ENCODE measurements around the gene PANK2.
"Not testable (repeated sequence)": the region's sequence is repeated elsewhere in the genome, so short reads cannot be mapped to it uniquely, and the experiment has no call there.

PANK2 gene

GRCh38 chr20:3906744-3907721 lies 17.8 kb downstream of the PANK2 start:
- H3K18ac ChIP-seq (ENCODE audit: low read length); H3K23ac ChIP-seq (ENCODE audit: low read depth, low read length, poor library complexity); H3K9me3 ChIP-seq (replicated peaks in 1 of 2; ENCODE audit: control insufficient read depth in 2 of 2, insufficient read depth in 1 of 2, low read depth in 1 of 2, low read length in 2 of 2); H4K8ac ChIP-seq (ENCODE audit: low read depth, low read length); H3K27me3 ChIP-seq (ENCODE audit: control insufficient read depth in 3 of 3, insufficient read depth in 3 of 3, low read depth in 1 of 3, low read length in 3 of 3); H4K91ac ChIP-seq (ENCODE audit: low read depth, low read length, poor library complexity); H3K4me1 ChIP-seq (ENCODE audit: control insufficient read depth in 2 of 2, insufficient read depth in 1 of 2, low read depth in 1 of 2, low read length in 2 of 2); H2AFZ ChIP-seq (ENCODE audit: low read length); H3K79me1 ChIP-seq (ENCODE audit: low read depth, low read length); H3K9ac ChIP-seq (ENCODE audit: low read depth, low read length, poor library complexity); H2BK15ac ChIP-seq (ENCODE audit: low read length); H2BK120ac ChIP-seq (ENCODE audit: low read depth, low read length); H2BK5ac ChIP-seq (ENCODE audit: low read length); H3K4ac ChIP-seq (ENCODE audit: low read length); H2AK5ac ChIP-seq (ENCODE audit: low read depth, low read length); H2BK12ac ChIP-seq (ENCODE audit: low read length); H3K27ac ChIP-seq (replicated peaks; ENCODE audit: low read length); H3K4me2 ChIP-seq (ENCODE audit: insufficient read depth, low read length, poor library complexity, severe bottlenecking); DNase-seq (ENCODE audit: low spot score); H3K14ac ChIP-seq (ENCODE audit: low read length); H3K4me3 ChIP-seq (ENCODE audit: low read length in 2 of 2): not testable (repeated sequence)
- peaks cover 22 to 71% of the 10 kb centered on the region in 2 donors for H3K36me3 ChIP-seq (replicated peaks in 1 of 2; ENCODE audit: control insufficient read depth in 2 of 2, insufficient read depth in 2 of 2, low read length in 2 of 2)
- WGBS, 2 donors (ENCODE audit: extremely low coverage in 2 of 2, insufficient read length in 2 of 2, insufficient replicate concordance in 1 of 2): no CpG with 5 or more reads among the region's 17 CpGs

- H3K79me1 ChIP-seq (ENCODE audit: low read depth, low read length): peaks cover 6% of the 10 kb centered on the region
- H4K91ac ChIP-seq (ENCODE audit: low read depth, low read length, poor library complexity): no peak overlapping the region
- no peak overlapping the region for H2BK15ac ChIP-seq (ENCODE audit: low read length)
- H3K4me3 ChIP-seq (ENCODE audit: low read length in 2 of 2): no peak overlapping the region
- H4K8ac ChIP-seq (ENCODE audit: low read depth, low read length): no peak overlapping the region
- no peak overlapping the region for H3K23ac ChIP-seq (ENCODE audit: low read depth, low read length, poor library complexity)
- no peak overlapping the region for H3K27ac ChIP-seq (replicated peaks; ENCODE audit: low read length)
- no peak overlapping the region for H2AFZ ChIP-seq (ENCODE audit: low read length)
- H3K4ac ChIP-seq (ENCODE audit: low read length): no peak overlapping the region
- H3K4me1 ChIP-seq (ENCODE audit: control insufficient read depth in 2 of 2, insufficient read depth in 1 of 2, low read depth in 1 of 2, low read length in 2 of 2): peaks cover 0 to 2% of the 10 kb centered on the region in 2 donors
- H3K36me3 ChIP-seq (replicated peaks in 1 of 2; ENCODE audit: control insufficient read depth in 2 of 2, insufficient read depth in 2 of 2, low read length in 2 of 2): peaks cover 26 to 86% of the 10 kb centered on the region in 2 donors
- H3K4me2 ChIP-seq (ENCODE audit: insufficient read depth, low read length, poor library complexity, severe bottlenecking): no peak overlapping the region
- no peak overlapping the region for H3K9ac ChIP-seq (ENCODE audit: low read depth, low read length, poor library complexity)
- H2AK5ac ChIP-seq (ENCODE audit: low read depth, low read length): no peak overlapping the region
- H2BK12ac ChIP-seq (ENCODE audit: low read length): no peak overlapping the region
- no peak for DNase-seq (ENCODE audit: low spot score)
- H3K14ac ChIP-seq (ENCODE audit: low read length): no peak overlapping the region
- H3K9me3 ChIP-seq (replicated peaks in 1 of 2; ENCODE audit: control insufficient read depth in 2 of 2, insufficient read depth in 1 of 2, low read depth in 1 of 2, low read length in 2 of 2): no peaks in the 10 kb centered on the region
- no peaks in the 10 kb centered on the region for H3K27me3 ChIP-seq (ENCODE audit: control insufficient read depth in 3 of 3, insufficient read depth in 3 of 3, low read depth in 1 of 3, low read length in 3 of 3)
- H2BK120ac ChIP-seq (ENCODE audit: low read depth, low read length): no peak overlapping the region
- no peak overlapping the region for H2BK5ac ChIP-seq (ENCODE audit: low read length)
- H3K18ac ChIP-seq (ENCODE audit: low read length): no peak overlapping the region
- WGBS, 2 donors (ENCODE audit: extremely low coverage in 2 of 2, insufficient read length in 2 of 2, insufficient replicate concordance in 1 of 2): no CpG with 5 or more reads among the region's 4 CpGs
These were observed 19.5 kb downstream of the PANK2 start for GRCh38 chr20:3908667-3909066.

GRCh38 chr20:3909952-3910366 lies 20.8 kb downstream of the PANK2 start:
- H2BK5ac ChIP-seq (ENCODE audit: low read length): no peak overlapping the region
- no peak overlapping the region for H3K14ac ChIP-seq (ENCODE audit: low read length)
- no peak for DNase-seq (ENCODE audit: low spot score)
- H2AFZ ChIP-seq (ENCODE audit: low read length): no peak overlapping the region
- no peak overlapping the region for H2BK120ac ChIP-seq (ENCODE audit: low read depth, low read length)
- H3K18ac ChIP-seq (ENCODE audit: low read length): no peak overlapping the region
- no peak overlapping the region for H2BK12ac ChIP-seq (ENCODE audit: low read length)
- peaks cover 6% of the 10 kb centered on the region for H3K79me1 ChIP-seq (ENCODE audit: low read depth, low read length)
- H3K27me3 ChIP-seq (ENCODE audit: control insufficient read depth in 3 of 3, insufficient read depth in 3 of 3, low read depth in 1 of 3, low read length in 3 of 3): no peaks in the 10 kb centered on the region
- no peak overlapping the region for H2BK15ac ChIP-seq (ENCODE audit: low read length)
- H3K4me1 ChIP-seq (ENCODE audit: control insufficient read depth in 2 of 2, insufficient read depth in 1 of 2, low read depth in 1 of 2, low read length in 2 of 2): peaks cover 0 to under 1% of the 10 kb centered on the region in 2 donors
- H2AK5ac ChIP-seq (ENCODE audit: low read depth, low read length): no peak overlapping the region
- no peak overlapping the region for H3K4me2 ChIP-seq (ENCODE audit: insufficient read depth, low read length, poor library complexity, severe bottlenecking)
- peaks cover 31 to 88% of the 10 kb centered on the region in 2 donors for H3K36me3 ChIP-seq (replicated peaks in 1 of 2; ENCODE audit: control insufficient read depth in 2 of 2, insufficient read depth in 2 of 2, low read length in 2 of 2)
- H3K4ac ChIP-seq (ENCODE audit: low read length): no peak overlapping the region
- no peak overlapping the region for H3K9ac ChIP-seq (ENCODE audit: low read depth, low read length, poor library complexity)
- H3K23ac ChIP-seq (ENCODE audit: low read depth, low read length, poor library complexity): no peak overlapping the region
- H3K9me3 ChIP-seq (replicated peaks in 1 of 2; ENCODE audit: control insufficient read depth in 2 of 2, insufficient read depth in 1 of 2, low read depth in 1 of 2, low read length in 2 of 2): peaks cover 0 to 6% of the 10 kb centered on the region in 2 donors
- no peak overlapping the region for H3K4me3 ChIP-seq (ENCODE audit: low read length in 2 of 2)
- H4K91ac ChIP-seq (ENCODE audit: low read depth, low read length, poor library complexity): no peak overlapping the region
- no peak overlapping the region for H3K27ac ChIP-seq (replicated peaks; ENCODE audit: low read length)
- H4K8ac ChIP-seq (ENCODE audit: low read depth, low read length): no peak overlapping the region

- Histone ChIP-seq H3K18ac (ENCODE audit: low read length) (no peak overlapping the region), H3K4me1 (ENCODE audit: control insufficient read depth in 2 of 2, insufficient read depth in 1 of 2, low read depth in 1 of 2, low read length in 2 of 2) (no peaks in the 10 kb centered on the region), H3K4ac (ENCODE audit: low read length) (no peak overlapping the region), H2BK15ac (ENCODE audit: low read length) (no peak overlapping the region), H3K36me3 (replicated peaks in 1 of 2; ENCODE audit: control insufficient read depth in 2 of 2, insufficient read depth in 2 of 2, low read length in 2 of 2) (peaks cover 30 to 95% of the 10 kb centered on the region in 2 donors), H4K8ac (ENCODE audit: low read depth, low read length) (no peak overlapping the region), H2AK5ac (ENCODE audit: low read depth, low read length) (no peak overlapping the region), H3K23ac (ENCODE audit: low read depth, low read length, poor library complexity) (no peak overlapping the region), H2BK12ac (ENCODE audit: low read length) (no peak overlapping the region), H2BK120ac (ENCODE audit: low read depth, low read length) (no peak overlapping the region), H3K4me3 (ENCODE audit: low read length in 2 of 2) (no peak overlapping the region), H3K9ac (ENCODE audit: low read depth, low read length, poor library complexity) (no peak overlapping the region), H4K91ac (ENCODE audit: low read depth, low read length, poor library complexity) (no peak overlapping the region), H2BK5ac (ENCODE audit: low read length) (no peak overlapping the region), H3K4me2 (ENCODE audit: insufficient read depth, low read length, poor library complexity, severe bottlenecking) (no peak overlapping the region), H3K9me3 (replicated peaks in 1 of 2; ENCODE audit: control insufficient read depth in 2 of 2, insufficient read depth in 1 of 2, low read depth in 1 of 2, low read length in 2 of 2) (peaks cover 0 to 6% of the 10 kb centered on the region in 2 donors), H3K27me3 (ENCODE audit: control insufficient read depth in 3 of 3, insufficient read depth in 3 of 3, low read depth in 1 of 3, low read length in 3 of 3) (no peaks in the 10 kb centered on the region), H3K79me1 (ENCODE audit: low read depth, low read length) (peaks cover 5% of the 10 kb centered on the region), H3K14ac (ENCODE audit: low read length) (no peak overlapping the region), H3K27ac (replicated peaks; ENCODE audit: low read length) (no peak overlapping the region), H2AFZ (ENCODE audit: low read length) (no peak overlapping the region)
- no CpG with 5 or more reads among the region's 2 CpGs for WGBS, 2 donors (ENCODE audit: extremely low coverage in 2 of 2, insufficient read length in 2 of 2, insufficient replicate concordance in 1 of 2)
- no peak for DNase-seq (ENCODE audit: low spot score)
These were observed 21.7 kb downstream of the PANK2 start for GRCh38 chr20:3910853-3911252.
